Ishikawa (cell line): ENCODE measurements around the gene CCKAR.

Source experiments
- CEBPB ChIP-seq: IDR thresholded peaks from 2 replicates; pipeline ENCODE4 v1.6.1; 2012
- CREB1 ChIP-seq: IDR thresholded peaks from 2 replicates; pipeline ENCODE4 v1.6.1; 2012; ENCODE audit warnings: low read depth
- EGR1 ChIP-seq: IDR thresholded peaks from 2 replicates; pipeline ENCODE4 v1.6.1; 2012
- EP300 ChIP-seq: IDR thresholded peaks from 2 replicates; pipeline ENCODE4 v1.6.1; 2012; ENCODE audit warnings: borderline replicate concordance
- FOXM1 ChIP-seq: IDR thresholded peaks from 2 replicates; pipeline ENCODE4 v1.6.1; 2012; ENCODE audit warnings: low read depth, borderline replicate concordance
- MAX ChIP-seq: IDR thresholded peaks from 2 replicates; pipeline ENCODE4 v1.6.1; 2012
- NFIC ChIP-seq: IDR thresholded peaks from 2 replicates; pipeline ENCODE4 v1.6.1; 2012
- RAD21 ChIP-seq: IDR thresholded peaks from 2 replicates; pipeline ENCODE4 v1.6.1; 2012; ENCODE audit warnings: low read depth
- REST ChIP-seq: IDR thresholded peaks from 2 replicates; pipeline ENCODE4 v1.6.1; 2012; ENCODE audit warnings: low read depth, mild to moderate bottlenecking
- TAF1 ChIP-seq: IDR thresholded peaks from 2 replicates; pipeline ENCODE4 v1.6.1; 2012; ENCODE audit warnings: low read depth, mild to moderate bottlenecking
- TCF12 ChIP-seq: IDR thresholded peaks from 2 replicates; pipeline ENCODE4 v1.6.1; 2012; ENCODE audit warnings: low read depth
- TEAD4 ChIP-seq: IDR thresholded peaks from 2 replicates; pipeline ENCODE4 v1.6.1; 2012
- USF1 ChIP-seq: IDR thresholded peaks from 2 replicates; pipeline ENCODE4 v1.6.1; 2012
- YY1 ChIP-seq: IDR thresholded peaks from 2 replicates; pipeline ENCODE4 v1.6.1; 2012; ENCODE audit warnings: low read depth
- ZBTB7A ChIP-seq: IDR thresholded peaks from 2 replicates; pipeline ENCODE4 v1.6.1; 2012; ENCODE audit warnings: low read depth

The CCKAR gene

GRCh38 chr4:26529479-26529878, 39.2 kb upstream of the CCKAR start:
- TF ChIP-seq YY1 (no peak), RAD21 (no peak), EP300 (no peak), USF1 (no peak), CEBPB (no peak), EGR1 (no peak), TCF12 (no peak), TAF1 (no peak), FOXM1 (no peak), CREB1 (no peak), ZBTB7A (no peak)

GRCh38 chr4:26525771-26526150, 35.5 kb upstream of the CCKAR start:
- TF ChIP-seq FOXM1 (no peak), CEBPB (no peak), EP300 (no peak), NFIC (no peak), YY1 (no peak), MAX (no peak), USF1 (no peak), TEAD4 (no peak), CREB1 (no peak), REST (no peak)

- TF ChIP-seq YY1 (no peak), TEAD4 (peak; percentile 60), RAD21 (no peak), FOXM1 (no peak), CREB1 (no peak)
These were observed 35.0 kb upstream of the CCKAR start for GRCh38 chr4:26525136-26525770.

GRCh38 chr4:26524011-26524410, 33.7 kb upstream of the CCKAR start:
- no peak for TF ChIP-seq NFIC
- no peak for TF ChIP-seq ZBTB7A

- TF ChIP-seq NFIC (peak; percentile 71), YY1 (no peak)
These were observed 32.2 kb upstream of the CCKAR start for GRCh38 chr4:26522478-26522877.

GRCh38 chr4:26520728-26521450, 30.6 kb upstream of the CCKAR start:
- TF ChIP-seq CREB1 = no peak
- TF ChIP-seq EP300 = no peak
- TF ChIP-seq EGR1 = no peak
- no peak for TF ChIP-seq TEAD4
- no peak for TF ChIP-seq CEBPB
- TF ChIP-seq ZBTB7A = no peak
- TF ChIP-seq TCF12 = no peak
- TF ChIP-seq FOXM1 = no peak
- TF ChIP-seq MAX = no peak
- TF ChIP-seq USF1 = no peak
- TF ChIP-seq RAD21 = no peak

- TF ChIP-seq CEBPB = no peak
- no peak for TF ChIP-seq YY1
- no peak for TF ChIP-seq USF1
- no peak for TF ChIP-seq MAX
- no peak for TF ChIP-seq EGR1
- no peak for TF ChIP-seq CREB1
- no peak for TF ChIP-seq TCF12
- TF ChIP-seq TAF1 = no peak
These were observed 25.7 kb upstream of the CCKAR start for GRCh38 chr4:26515936-26516335.
